Measurements from ENCODE around the gene AP5Z1. TPM values are rescaled to one million over a fixed set of nuclear protein-coding genes. Genes with fewer than 3 reads are reported as not detected.

AP5Z1 gene
- total RNA-seq, 1 donor from 2014 or later = 14.7 TPM

- DNase-seq (ENCODE audit: low spot score in 2 of 2) = peak in 1 of 2 donors; percentile 34
Measured at GRCh38 chr7:4765776-4766490, 9.5 kb upstream of the AP5Z1 start.

GRCh38 chr7:4766666-4767519 is 8.5 kb upstream of the AP5Z1 start:
- DNase-seq (ENCODE audit: low spot score in 2 of 2) = no peak
- no peak for FAIRE-seq

More at GRCh38 chr7:4765776-4766490, 9.5 kb upstream of the AP5Z1 start:
- no peak for FAIRE-seq

GRCh38 chr7:4768597-4769569 is 6.5 kb upstream of the AP5Z1 start:
- DNase-seq (ENCODE audit: low spot score in 2 of 2) (no peak), FAIRE-seq (no peak)

GRCh38 chr7:4769761-4770160 is 5.7 kb upstream of the AP5Z1 start:
- no peak for DNase-seq (ENCODE audit: low spot score in 2 of 2)
- no peak for FAIRE-seq

GRCh38 chr7:4770886-4771285 is 4.5 kb upstream of the AP5Z1 start:
- no peak for DNase-seq (ENCODE audit: low spot score in 2 of 2)

GRCh38 chr7:4771737-4772136 is 3.7 kb upstream of the AP5Z1 start:
- FAIRE-seq = no peak

More at GRCh38 chr7:4770886-4771285, 4.5 kb upstream of the AP5Z1 start:
- no peak for FAIRE-seq

GRCh38 chr7:4772306-4772705 is 3.1 kb upstream of the AP5Z1 start:
- DNase-seq (ENCODE audit: low spot score in 2 of 2) (no peak), FAIRE-seq (no peak)

More at GRCh38 chr7:4771737-4772136, 3.7 kb upstream of the AP5Z1 start:
- no peak for DNase-seq (ENCODE audit: low spot score in 2 of 2)

- FAIRE-seq (no peak), DNase-seq (ENCODE audit: low spot score in 2 of 2) (no peak)
Measured at GRCh38 chr7:4774007-4774406, 1.4 kb upstream of the AP5Z1 start.

GRCh38 chr7:4774658-4775249 is 669 bp upstream of the AP5Z1 start:
- DNase-seq (ENCODE audit: low spot score in 2 of 2) (no peak), FAIRE-seq (no peak)

GRCh38 chr7:4775848-4776623 is 613 bp downstream of the AP5Z1 start:
- FAIRE-seq (no peak), DNase-seq (ENCODE audit: low spot score in 2 of 2) (no peak)

GRCh38 chr7:4779118-4779517 is 3.7 kb downstream of the AP5Z1 start:
- FAIRE-seq = peak; percentile 99
- no peak for DNase-seq (ENCODE audit: low spot score in 2 of 2)

GRCh38 chr7:4781366-4782069 is 6.1 kb downstream of the AP5Z1 start:
- DNase-seq (ENCODE audit: low spot score in 2 of 2) = no peak
- FAIRE-seq = no peak

GRCh38 chr7:4782333-4783291 is 7.2 kb downstream of the AP5Z1 start:
- DNase-seq (ENCODE audit: low spot score in 2 of 2) (no peak), FAIRE-seq (no peak)

GRCh38 chr7:4783292-4783652 is 7.8 kb downstream of the AP5Z1 start:
- FAIRE-seq (no peak), DNase-seq (ENCODE audit: low spot score in 2 of 2) (no peak)

- FAIRE-seq (no peak), DNase-seq (ENCODE audit: low spot score in 2 of 2) (no peak)
Measured at GRCh38 chr7:4783762-4784351, 8.4 kb downstream of the AP5Z1 start.

- DNase-seq (ENCODE audit: low spot score in 2 of 2) (no peak), FAIRE-seq (no peak)
Measured at GRCh38 chr7:4784799-4785198, 9.4 kb downstream of the AP5Z1 start.

- DNase-seq (ENCODE audit: low spot score in 2 of 2) = no peak
- FAIRE-seq = no peak
Measured at GRCh38 chr7:4785371-4785770, 9.9 kb downstream of the AP5Z1 start.
